OCI-LY1 (cell line): Measurements from ENCODE around the gene ACSS1.

ENCODE experiments used
- H2AFZ ChIP-seq: fragments of 200-600 bp; sonication (generic), shearing (Covaris generic); 2 replicates; pipeline ENCODE4 v1.6.0; 2014; ENCODE audit warnings: antibody characterized with exemption, mild to moderate bottlenecking, low read length
- H3F3A ChIP-seq: fragments of 200-600 bp; sonication (generic), shearing (Covaris generic); 2 replicates; pipeline ENCODE4 v1.6.0; 2014; ENCODE audit warnings: mild to moderate bottlenecking, antibody characterized with exemption, low read length, moderate library complexity; ENCODE audit not compliant: insufficient read depth
- H3K27ac ChIP-seq: fragments of 200-600 bp; sonication (generic); 2 replicates; pipeline ENCODE4 v1.5.1; 2014; ENCODE audit warnings: low read length, mixed run types, mild to moderate bottlenecking, low read depth; ENCODE audit not compliant: poor library complexity, severe bottlenecking
- H3K27me3 ChIP-seq: fragments of 200-600 bp; sonication (generic); 2 replicates; pipeline ENCODE4 v1.6.0; 2014; ENCODE audit warnings: antibody characterized with exemption, mild to moderate bottlenecking, low read length, moderate library complexity; ENCODE audit not compliant: insufficient read depth
- H3K36me3 ChIP-seq: fragments of 200-600 bp; sonication (generic); 2 replicates; pipeline ENCODE4 v1.6.1; 2014; ENCODE audit warnings: mild to moderate bottlenecking, antibody characterized with exemption, low read length, moderate library complexity, mixed read lengths; ENCODE audit not compliant: insufficient read depth
- H3K4me1 ChIP-seq: fragments of 200-600 bp; sonication (generic); 2 replicates; pipeline ENCODE4 v1.5.1; 2014; ENCODE audit warnings: mild to moderate bottlenecking, low read length, moderate library complexity; ENCODE audit not compliant: insufficient read depth, severe bottlenecking
- H3K4me2 ChIP-seq: fragments of 200-600 bp; sonication (generic), shearing (Covaris generic); 2 replicates; pipeline ENCODE4 v1.6.1; 2014; ENCODE audit warnings: low read length
- H3K4me3 ChIP-seq: fragments of 200-600 bp; sonication (generic); 2 replicates; pipeline ENCODE4 v1.5.1; 2014; ENCODE audit warnings: low read length, low read depth, mild to moderate bottlenecking, mixed read lengths; ENCODE audit not compliant: poor library complexity, severe bottlenecking
- H3K79me2 ChIP-seq: fragments of 200-600 bp; shearing (Covaris generic); 2 replicates; pipeline ENCODE4 v1.6.1; 2016; ENCODE audit warnings: mixed run types, low read length, mixed read lengths; ENCODE audit not compliant: insufficient read depth
- H3K9ac ChIP-seq: fragments of 200-600 bp; sonication (generic), shearing (Covaris generic); 2 replicates; pipeline ENCODE4 v1.6.1; 2014; ENCODE audit warnings: mild to moderate bottlenecking, low read length, mixed read lengths
- H3K9me2 ChIP-seq: fragments of 200-600 bp; sonication (generic), shearing (Covaris generic); 2 replicates; pipeline ENCODE4 v1.6.1; 2014; ENCODE audit warnings: low read depth, mild to moderate bottlenecking, low read length, mixed read lengths
- H3K9me3 ChIP-seq: fragments of 200-600 bp; shearing (Covaris generic); 2 replicates; pipeline ENCODE4 v1.6.1; 2014; ENCODE audit warnings: low read length, mixed read lengths
- H4K20me1 ChIP-seq: fragments of 200-600 bp; sonication (generic), shearing (Covaris generic); 2 replicates; pipeline ENCODE4 v1.6.0; 2016; ENCODE audit warnings: mild to moderate bottlenecking, low read length; ENCODE audit not compliant: insufficient read depth
- CTCF ChIP-seq: fragments of 200-600 bp; sonication (generic), shearing (Covaris generic); IDR thresholded peaks from 2 replicates; pipeline ENCODE4 v1.5.1; 2017; ENCODE audit warnings: mild to moderate bottlenecking, antibody characterized with exemption, low read length, moderate library complexity, mixed read lengths
- EZH2 ChIP-seq: fragments of 200-600 bp; sonication (generic), shearing (Covaris generic); IDR thresholded peaks from 2 replicates; pipeline ENCODE4 v1.8.0; 2017; ENCODE audit warnings: borderline replicate concordance, mixed run types, mild to moderate bottlenecking, antibody characterized with exemption, low read length, moderate library complexity, mixed read lengths

Gene ACSS1

GRCh38 chr20:25099601-25100140, 41.7 kb upstream of the ACSS1 start:
- no peaks in the 10 kb centered on the region for H3K4me1 ChIP-seq
- H3F3A ChIP-seq: no peaks in the 10 kb centered on the region
- no peak overlapping the region for H2AFZ ChIP-seq
- no peaks in the 10 kb centered on the region for H3K9me2 ChIP-seq
- no peaks in the 10 kb centered on the region for H4K20me1 ChIP-seq
- H3K27ac ChIP-seq: no peak overlapping the region
- no peak overlapping the region for H3K4me3 ChIP-seq
- H3K79me2 ChIP-seq: no peaks in the 10 kb centered on the region
- no peaks in the 10 kb centered on the region for H3K36me3 ChIP-seq
- no peaks in the 10 kb centered on the region for H3K9me3 ChIP-seq
- no peak for TF ChIP-seq CTCF
- H3K9ac ChIP-seq: no peak overlapping the region
- H3K27me3 ChIP-seq: no peaks in the 10 kb centered on the region
- no peak overlapping the region for H3K4me2 ChIP-seq

GRCh38 chr20:25097498-25097897, 39.6 kb upstream of the ACSS1 start:
- Histone ChIP-seq H2AFZ (no peak overlapping the region), H3F3A (no peaks in the 10 kb centered on the region), H3K9me3 (no peaks in the 10 kb centered on the region), H3K4me1 (no peaks in the 10 kb centered on the region), H3K9me2 (no peaks in the 10 kb centered on the region), H3K4me3 (no peak overlapping the region), H3K79me2 (no peaks in the 10 kb centered on the region), H4K20me1 (no peaks in the 10 kb centered on the region), H3K27ac (no peak overlapping the region), H3K9ac (no peak overlapping the region), H3K4me2 (no peak overlapping the region), H3K36me3 (no peaks in the 10 kb centered on the region), H3K27me3 (no peaks in the 10 kb centered on the region)
- no peak for TF ChIP-seq CTCF
- TF ChIP-seq EZH2: no peak

- H3K4me2 ChIP-seq: no peak overlapping the region
- H3K27me3 ChIP-seq: no peaks in the 10 kb centered on the region
- no peak overlapping the region for H3K9ac ChIP-seq
Observed at GRCh38 chr20:25090492-25091429, 32.8 kb upstream of the ACSS1 start.

More at GRCh38 chr20:25090492-25091429, 32.8 kb upstream of the ACSS1 start:
- Histone ChIP-seq H2AFZ (no peak overlapping the region), H3F3A (no peaks in the 10 kb centered on the region), H3K27ac (no peak overlapping the region), H3K4me3 (no peak overlapping the region), H3K4me1 (peaks cover 4% of the 10 kb centered on the region), H4K20me1 (no peaks in the 10 kb centered on the region), H3K79me2 (no peaks in the 10 kb centered on the region), H3K9me2 (no peaks in the 10 kb centered on the region), H3K9me3 (no peaks in the 10 kb centered on the region), H3K36me3 (no peaks in the 10 kb centered on the region)
- TF ChIP-seq EZH2 (no peak), CTCF (no peak)
